ENCODE measurements around the gene OPALIN. TPM values are rescaled to one million over a fixed set of nuclear protein-coding genes. Genes with fewer than 3 reads are reported as not detected.

OPALIN gene
- total and polyA plus RNA-seq, 9 of the 15 experiments (the other 6 are each of a cell fraction or from before 2014, with no cell fraction given) = not detected

DNA sequence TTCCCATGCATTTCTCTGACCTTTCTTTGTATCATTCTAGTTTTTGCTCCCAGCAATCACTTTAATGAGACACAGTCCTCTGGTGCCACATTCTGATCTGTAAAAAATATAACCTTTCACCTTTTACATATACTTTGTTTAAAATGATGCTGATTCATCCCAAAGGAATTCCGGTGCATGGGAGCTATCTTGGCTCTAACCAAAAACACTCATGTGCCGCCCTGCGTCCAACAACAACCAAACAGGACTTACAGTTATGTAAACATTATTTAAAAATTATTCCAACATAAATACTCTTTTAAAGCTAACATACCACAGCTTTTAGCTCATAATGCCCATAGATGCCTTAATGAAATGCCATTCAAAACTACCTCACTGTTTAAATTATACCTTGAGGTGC lies 7.7 kb upstream of the OPALIN start:
- Histone ChIP-seq H4K20me1 (replicated peaks; ENCODE audit: control insufficient read depth, insufficient read depth, low read length) (0 out of 2 replicates have a peak, but pooled peaks cover 5% of the 10 kb centered on the region), H3K27me3 (ENCODE audit: control insufficient read depth in 2 of 2, insufficient read depth in 2 of 2, low read length in 2 of 2) (peaks cover 0 to 16% of the 10 kb centered on the region in 2 experiments; a peak in 2 of 5 replicates), H3K9me3 (replicated peaks; ENCODE audit: control insufficient read depth, insufficient read depth, low read depth, low read length) (no peaks in the 10 kb centered on the region), H3K4me1 (replicated peaks in 1 of 2; ENCODE audit: control insufficient read depth in 2 of 2, insufficient read depth in 2 of 2, low read length in 2 of 2) (peaks cover 0 to 7% of the 10 kb centered on the region in 2 experiments; a peak in 2 of 5 replicates), H3K27ac (ENCODE audit: extremely low read depth, low read depth, low read length) (no peak overlapping the region), H3K4me2 (ENCODE audit: insufficient read depth, low read length) (no peak overlapping the region), H3K9me1 (ENCODE audit: control insufficient read depth, insufficient read depth, low read length) (no peaks in the 10 kb centered on the region), H3K9ac (ENCODE audit: insufficient read depth in 1 of 2, low read depth in 2 of 2, low read length in 2 of 2) (no peak overlapping the region), H3K4me3 (no peak overlapping the region), H3K79me2 (ENCODE audit: control insufficient read depth, insufficient read depth, low read length) (no peaks in the 10 kb centered on the region), H2AFZ (ENCODE audit: low read depth, low read length) (no peak overlapping the region), H3K36me3 (ENCODE audit: control insufficient read depth, insufficient read depth, low read length) (no peaks in the 10 kb centered on the region)
- no peak for FAIRE-seq
- TF ChIP-seq SAFB (IDR thresholded peaks at IDR 0.05; ENCODE audit: borderline replicate concordance, low read depth, low read length) = no peak
- TF ChIP-seq GABPA (tag; conservative IDR thresholded peaks at IDR 0.05; ENCODE audit: low read depth) = no peak
- POLR2A ChIA-PET = no interaction called here
- CTCF ChIA-PET (ENCODE audit: low intra/inter-chr PET ratio) = no interaction called here
- 0% methylated on average over 3 of the region's 3 CpGs for WGBS (ENCODE audit: insufficient coverage, low coverage, missing lambda C conversion rate)
- BruUV-seq (replicated peaks) = no TSS peak
- in situ Hi-C loops (cut with MboI) (no loop called here), intact Hi-C loops (cut with micrococcal nuclease) (no loop called here)
- ATAC-seq = no peak
- DNase-seq (ENCODE audit: extremely low read depth in 1 of 4, low spot score in 3 of 4) = no peak

GRCh38 chr10:96365571-96365970 lies 6.8 kb upstream of the OPALIN start:
- H3K79me2 ChIP-seq (ENCODE audit: control insufficient read depth, insufficient read depth, low read length) = no peaks in the 10 kb centered on the region
- intact Hi-C loops (cut with micrococcal nuclease) (no loop called here), in situ Hi-C loops (cut with MboI) (no loop called here)
- no peak overlapping the region for H3K27ac ChIP-seq (ENCODE audit: extremely low read depth, low read depth, low read length)
- no peak overlapping the region for H3K9ac ChIP-seq (ENCODE audit: insufficient read depth in 1 of 2, low read depth in 2 of 2, low read length in 2 of 2)
- DNase-seq (ENCODE audit: extremely low read depth in 1 of 4, low spot score in 3 of 4) = no peak
- H3K4me2 ChIP-seq (ENCODE audit: insufficient read depth, low read length) = no peak overlapping the region
- ChIA-PET POLR2A (no interaction called here), CTCF (ENCODE audit: low intra/inter-chr PET ratio) (no interaction called here)
- no peak overlapping the region for H2AFZ ChIP-seq (ENCODE audit: low read depth, low read length)
- no peaks in the 10 kb centered on the region for H3K9me1 ChIP-seq (ENCODE audit: control insufficient read depth, insufficient read depth, low read length)
- H3K36me3 ChIP-seq (ENCODE audit: control insufficient read depth, insufficient read depth, low read length) = no peaks in the 10 kb centered on the region
- 0 out of 2 replicates have a peak, but pooled peaks cover 4% of the 10 kb centered on the region for H4K20me1 ChIP-seq (replicated peaks; ENCODE audit: control insufficient read depth, insufficient read depth, low read length)
- TF ChIP-seq KAT2B (IDR thresholded peaks at IDR 0.05; ENCODE audit: low read depth, low read length) (no peak), EGR1 (conservative IDR thresholded peaks at IDR 0.05) (no peak), GTF2A2 (tag; IDR thresholded peaks at IDR 0.05) (no peak), ESRRB (CRISPR knock-in tag; IDR thresholded peaks at IDR 0.05; ENCODE audit: borderline replicate concordance) (no peak)
- TF ChIP-seq, protein P1, sequence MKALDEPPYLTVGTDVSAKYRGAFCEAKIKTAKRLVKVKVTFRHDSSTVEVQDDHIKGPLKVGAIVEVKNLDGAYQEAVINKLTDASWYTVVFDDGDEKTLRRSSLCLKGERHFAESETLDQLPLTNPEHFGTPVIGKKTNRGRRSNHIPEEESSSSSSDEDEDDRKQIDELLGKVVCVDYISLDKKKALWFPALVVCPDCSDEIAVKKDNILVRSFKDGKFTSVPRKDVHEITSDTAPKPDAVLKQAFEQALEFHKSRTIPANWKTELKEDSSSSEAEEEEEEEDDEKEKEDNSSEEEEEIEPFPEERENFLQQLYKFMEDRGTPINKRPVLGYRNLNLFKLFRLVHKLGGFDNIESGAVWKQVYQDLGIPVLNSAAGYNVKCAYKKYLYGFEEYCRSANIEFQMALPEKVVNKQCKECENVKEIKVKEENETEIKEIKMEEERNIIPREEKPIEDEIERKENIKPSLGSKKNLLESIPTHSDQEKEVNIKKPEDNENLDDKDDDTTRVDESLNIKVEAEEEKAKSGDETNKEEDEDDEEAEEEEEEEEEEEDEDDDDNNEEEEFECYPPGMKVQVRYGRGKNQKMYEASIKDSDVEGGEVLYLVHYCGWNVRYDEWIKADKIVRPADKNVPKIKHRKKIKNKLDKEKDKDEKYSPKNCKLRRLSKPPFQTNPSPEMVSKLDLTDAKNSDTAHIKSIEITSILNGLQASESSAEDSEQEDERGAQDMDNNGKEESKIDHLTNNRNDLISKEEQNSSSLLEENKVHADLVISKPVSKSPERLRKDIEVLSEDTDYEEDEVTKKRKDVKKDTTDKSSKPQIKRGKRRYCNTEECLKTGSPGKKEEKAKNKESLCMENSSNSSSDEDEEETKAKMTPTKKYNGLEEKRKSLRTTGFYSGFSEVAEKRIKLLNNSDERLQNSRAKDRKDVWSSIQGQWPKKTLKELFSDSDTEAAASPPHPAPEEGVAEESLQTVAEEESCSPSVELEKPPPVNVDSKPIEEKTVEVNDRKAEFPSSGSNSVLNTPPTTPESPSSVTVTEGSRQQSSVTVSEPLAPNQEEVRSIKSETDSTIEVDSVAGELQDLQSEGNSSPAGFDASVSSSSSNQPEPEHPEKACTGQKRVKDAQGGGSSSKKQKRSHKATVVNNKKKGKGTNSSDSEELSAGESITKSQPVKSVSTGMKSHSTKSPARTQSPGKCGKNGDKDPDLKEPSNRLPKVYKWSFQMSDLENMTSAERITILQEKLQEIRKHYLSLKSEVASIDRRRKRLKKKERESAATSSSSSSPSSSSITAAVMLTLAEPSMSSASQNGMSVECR (CRISPR knock-in tag; IDR thresholded peaks at IDR 0.05) = no peak
- WGBS (ENCODE audit: insufficient coverage, low coverage, missing lambda C conversion rate) = 0% methylated on average over 3 of the region's 3 CpGs
- H3K4me1 ChIP-seq (replicated peaks in 1 of 2; ENCODE audit: control insufficient read depth in 2 of 2, insufficient read depth in 2 of 2, low read length in 2 of 2) = peaks cover 0 to 7% of the 10 kb centered on the region in 2 experiments; a peak in 2 of 5 replicates
- no peak for FAIRE-seq
- H3K27me3 ChIP-seq (ENCODE audit: control insufficient read depth in 2 of 2, insufficient read depth in 2 of 2, low read length in 2 of 2) = peaks cover 0 to 22% of the 10 kb centered on the region in 2 experiments; a peak in 2 of 5 replicates
- no peak for ATAC-seq
- H3K4me3 ChIP-seq = no peak overlapping the region
- H3K9me3 ChIP-seq (replicated peaks; ENCODE audit: control insufficient read depth, insufficient read depth, low read depth, low read length) = no peaks in the 10 kb centered on the region
- BruUV-seq (replicated peaks) = no TSS peak

Data from K562 (cell line).